Measurements from ENCODE around the gene MFSD6.

- TF ChIP-seq CTCF (IDR thresholded peaks at IDR 0.05; ENCODE audit: control extremely low read depth in 1 of 3, insufficient read depth in 1 of 3, low read depth in 1 of 3, low read length in 3 of 3) (no peak), E2F6 (IDR thresholded peaks at IDR 0.05) (no peak), SP1 (IDR thresholded peaks at IDR 0.05; ENCODE audit: low read depth, low read length) (no peak), JUN (IDR thresholded peaks at IDR 0.05; ENCODE audit: low read depth, low read length) (no peak), POLR2A (IDR thresholded peaks at IDR 0.05; ENCODE audit: control extremely low read depth in 1 of 2, low read depth in 2 of 2, low read length in 2 of 2) (no peak), TAF1 (IDR thresholded peaks at IDR 0.05; ENCODE audit: low read depth, low read length) (no peak), TCF12 (IDR thresholded peaks at IDR 0.05; ENCODE audit: low read depth, low read length) (no peak), POLR2AphosphoS5 (IDR thresholded peaks at IDR 0.05; ENCODE audit: low read depth, low read length) (no peak), EP300 (IDR thresholded peaks at IDR 0.05; ENCODE audit: borderline replicate concordance in 1 of 2, low read depth in 2 of 2, low read length in 2 of 2) (no peak)
These were observed 1.5 kb downstream of the MFSD6 start for GRCh38 chr2:190409616-190410015.
